DND-41 (cell line): ENCODE data around the gene ATP9B.

Experiments
- CTCF ChIP-seq: IDR thresholded peaks from 2 replicates; pipeline ENCODE4 v1.5.1; 2012; ENCODE audit warnings: borderline replicate concordance, low read length, moderate library complexity, mild to moderate bottlenecking; ENCODE audit not compliant: poor library complexity, severe bottlenecking; ENCODE audit errors: extremely low read depth
- EZH2 ChIP-seq: IDR thresholded peaks from 3 replicates; pipeline ENCODE4 v1.6.1; 2012; ENCODE audit warnings: borderline replicate concordance, low read depth, mild to moderate bottlenecking, moderate library complexity, low read length, inconsistent platforms; ENCODE audit not compliant: severe bottlenecking

GRCh38 chr18:79416677-79417052 is 347.5 kb downstream of the ATP9B start:
- no peak for TF ChIP-seq CTCF
- no peak for TF ChIP-seq EZH2
